ENCODE data around the gene TMEM44.

GRCh38 chr3:194609601-194610000, 23.6 kb downstream of the TMEM44 start:
- TF ChIP-seq ZNF140 (tag by site-specific recombination; IDR thresholded peaks at IDR 0.05): no peak
- TF ChIP-seq MYNN (tag by site-specific recombination; IDR thresholded peaks at IDR 0.05; ENCODE audit: borderline replicate concordance): no peak
- no peak for TF ChIP-seq YY1 (tag by site-specific recombination; IDR thresholded peaks at IDR 0.05)
- TF ChIP-seq CTCF (tag by site-specific recombination; IDR thresholded peaks at IDR 0.05): no peak
- TF ChIP-seq, protein P1, sequence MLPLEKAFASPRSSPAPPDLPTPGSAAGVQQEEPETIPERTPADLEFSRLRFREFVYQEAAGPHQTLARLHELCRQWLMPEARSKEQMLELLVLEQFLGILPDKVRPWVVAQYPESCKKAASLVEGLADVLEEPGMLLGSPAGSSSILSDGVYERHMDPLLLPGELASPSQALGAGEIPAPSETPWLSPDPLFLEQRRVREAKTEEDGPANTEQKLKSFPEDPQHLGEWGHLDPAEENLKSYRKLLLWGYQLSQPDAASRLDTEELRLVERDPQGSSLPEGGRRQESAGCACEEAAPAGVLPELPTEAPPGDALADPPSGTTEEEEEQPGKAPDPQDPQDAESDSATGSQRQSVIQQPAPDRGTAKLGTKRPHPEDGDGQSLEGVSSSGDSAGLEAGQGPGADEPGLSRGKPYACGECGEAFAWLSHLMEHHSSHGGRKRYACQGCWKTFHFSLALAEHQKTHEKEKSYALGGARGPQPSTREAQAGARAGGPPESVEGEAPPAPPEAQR (tag by site-specific recombination; IDR thresholded peaks at IDR 0.05): no peak
- TF ChIP-seq ZNF623 (tag by site-specific recombination; IDR thresholded peaks at IDR 0.05): no peak
- no peak for TF ChIP-seq ZNF785 (tag by site-specific recombination; IDR thresholded peaks at IDR 0.05)
- no peak for TF ChIP-seq ZSCAN5A (tag by site-specific recombination; IDR thresholded peaks at IDR 0.05)
- TF ChIP-seq ZBTB26 (tag by site-specific recombination; optimal IDR thresholded peaks at IDR 0.05): no peak
- no peak for TF ChIP-seq ZNF10 (tag by site-specific recombination; IDR thresholded peaks at IDR 0.05)
- no peak for TF ChIP-seq SP2 (tag by site-specific recombination; IDR thresholded peaks at IDR 0.05)
- TF ChIP-seq, protein P2, sequence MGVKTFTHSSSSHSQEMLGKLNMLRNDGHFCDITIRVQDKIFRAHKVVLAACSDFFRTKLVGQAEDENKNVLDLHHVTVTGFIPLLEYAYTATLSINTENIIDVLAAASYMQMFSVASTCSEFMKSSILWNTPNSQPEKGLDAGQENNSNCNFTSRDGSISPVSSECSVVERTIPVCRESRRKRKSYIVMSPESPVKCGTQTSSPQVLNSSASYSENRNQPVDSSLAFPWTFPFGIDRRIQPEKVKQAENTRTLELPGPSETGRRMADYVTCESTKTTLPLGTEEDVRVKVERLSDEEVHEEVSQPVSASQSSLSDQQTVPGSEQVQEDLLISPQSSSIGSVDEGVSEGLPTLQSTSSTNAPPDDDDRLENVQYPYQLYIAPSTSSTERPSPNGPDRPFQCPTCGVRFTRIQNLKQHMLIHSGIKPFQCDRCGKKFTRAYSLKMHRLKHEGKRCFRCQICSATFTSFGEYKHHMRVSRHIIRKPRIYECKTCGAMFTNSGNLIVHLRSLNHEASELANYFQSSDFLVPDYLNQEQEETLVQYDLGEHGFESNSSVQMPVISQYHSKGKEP (tag by site-specific recombination; IDR thresholded peaks at IDR 0.05): no peak
- no peak for TF ChIP-seq ZNF404 (tag by site-specific recombination; IDR thresholded peaks at IDR 0.05)

All from HEK293 (cell line).